Measurements from ENCODE around the gene DHX8. TPM values are rescaled to one million over a fixed set of nuclear protein-coding genes. Genes with fewer than 3 reads are reported as not detected.

DHX8 gene
- total and polyA plus RNA-seq, 2 experiments from 2014 or later, result 33.1 to 34.4 TPM

- no peak for DNase-seq
- TF ChIP-seq EZH2 (IDR thresholded peaks at IDR 0.05; ENCODE audit: insufficient read depth, poor library complexity, severe bottlenecking), result no peak
- no peak for TF ChIP-seq EZH2phosphoT487 (IDR thresholded peaks at IDR 0.05; ENCODE audit: insufficient read depth, low read depth)
- H3K27me3 ChIP-seq (replicated peaks; ENCODE audit: insufficient read depth), result no peaks in the 10 kb centered on the region
Observed at GRCh38 chr17:43439041-43439440, 44.7 kb upstream of the DHX8 start.

GRCh38 chr17:43442711-43443110, 41.1 kb upstream of the DHX8 start:
- Histone ChIP-seq H3K27ac (peak overlapping the region; percentile 38), H3K9me2 (ENCODE audit: insufficient read depth) (no peaks in the 10 kb centered on the region), H3K4me3 (no peak overlapping the region), H4K20me1 (ENCODE audit: insufficient read depth) (no peaks in the 10 kb centered on the region), H3F3A (ENCODE audit: insufficient read depth) (peaks cover 17% of the 10 kb centered on the region), H3K4me1 (ENCODE audit: insufficient read depth) (peaks cover 13% of the 10 kb centered on the region), H3K4me2 (ENCODE audit: unreplicated experiment) (no peak overlapping the region), H2AFZ (no peak overlapping the region), H3K9ac (no peak overlapping the region), H3K79me2 (ENCODE audit: insufficient read depth) (no peaks in the 10 kb centered on the region), H3K36me3 (ENCODE audit: low read depth) (no peaks in the 10 kb centered on the region), H3K27me3 (replicated peaks; ENCODE audit: insufficient read depth) (no peaks in the 10 kb centered on the region), H3K9me3 (ENCODE audit: low read depth) (no peaks in the 10 kb centered on the region)
- DNase-seq, result peak; percentile 86
- in situ Hi-C loops (cut with MboI), result no loop called here
- TF ChIP-seq EZH2 (IDR thresholded peaks at IDR 0.05; ENCODE audit: insufficient read depth, poor library complexity, severe bottlenecking) (no peak), EZH2phosphoT487 (IDR thresholded peaks at IDR 0.05; ENCODE audit: insufficient read depth, low read depth) (no peak)
- WGBS, 2 experiments (ENCODE audit: low coverage in 1 of 2, low lambda C conversion rate in 2 of 2, missing lambda C conversion rate in 2 of 2), result 4 to 6% methylated on average over 2 of the region's 2 CpGs

More at GRCh38 chr17:43439041-43439440, 44.7 kb upstream of the DHX8 start:
- Histone ChIP-seq H3F3A (ENCODE audit: insufficient read depth) (peaks cover 17% of the 10 kb centered on the region), H3K9me2 (ENCODE audit: insufficient read depth) (no peaks in the 10 kb centered on the region), H3K4me3 (no peak overlapping the region), H3K9ac (no peak overlapping the region), H3K27ac (no peak overlapping the region), H3K36me3 (ENCODE audit: low read depth) (no peaks in the 10 kb centered on the region), H2AFZ (no peak overlapping the region), H3K4me1 (ENCODE audit: insufficient read depth) (peaks cover 19% of the 10 kb centered on the region), H3K4me2 (ENCODE audit: unreplicated experiment) (no peak overlapping the region), H4K20me1 (ENCODE audit: insufficient read depth) (no peaks in the 10 kb centered on the region), H3K9me3 (ENCODE audit: low read depth) (no peaks in the 10 kb centered on the region), H3K79me2 (ENCODE audit: insufficient read depth) (no peaks in the 10 kb centered on the region)
- in situ Hi-C loops (cut with MboI), result no loop called here
- 70 to 83% methylated on average over 1 of the region's 1 CpG for WGBS, 2 experiments (ENCODE audit: low coverage in 1 of 2, low lambda C conversion rate in 2 of 2, missing lambda C conversion rate in 2 of 2)

GRCh38 chr17:43443381-43443780, 40.4 kb upstream of the DHX8 start:
- Histone ChIP-seq H3F3A (ENCODE audit: insufficient read depth) (peaks cover 17% of the 10 kb centered on the region), H3K36me3 (ENCODE audit: low read depth) (no peaks in the 10 kb centered on the region), H3K4me3 (no peak overlapping the region), H3K4me1 (ENCODE audit: insufficient read depth) (peaks cover 13% of the 10 kb centered on the region), H4K20me1 (ENCODE audit: insufficient read depth) (no peaks in the 10 kb centered on the region), H2AFZ (no peak overlapping the region), H3K27ac (no peak overlapping the region), H3K9me2 (ENCODE audit: insufficient read depth) (no peaks in the 10 kb centered on the region), H3K4me2 (ENCODE audit: unreplicated experiment) (no peak overlapping the region), H3K9me3 (ENCODE audit: low read depth) (no peaks in the 10 kb centered on the region), H3K27me3 (replicated peaks; ENCODE audit: insufficient read depth) (no peaks in the 10 kb centered on the region), H3K9ac (no peak overlapping the region), H3K79me2 (ENCODE audit: insufficient read depth) (no peaks in the 10 kb centered on the region)
- no peak for DNase-seq
- 78 to 84% methylated on average over 3 of the region's 3 CpGs for WGBS, 2 experiments (ENCODE audit: low coverage in 1 of 2, low lambda C conversion rate in 2 of 2, missing lambda C conversion rate in 2 of 2)
- in situ Hi-C loops (cut with MboI), result no loop called here
- no peak for TF ChIP-seq EZH2 (IDR thresholded peaks at IDR 0.05; ENCODE audit: insufficient read depth, poor library complexity, severe bottlenecking)
- TF ChIP-seq EZH2phosphoT487 (IDR thresholded peaks at IDR 0.05; ENCODE audit: insufficient read depth, low read depth), result no peak

GRCh38 chr17:43444223-43445008, 39.4 kb upstream of the DHX8 start:
- H3F3A ChIP-seq (ENCODE audit: insufficient read depth), result peaks cover 17% of the 10 kb centered on the region
- no peaks in the 10 kb centered on the region for H3K36me3 ChIP-seq (ENCODE audit: low read depth)
- H3K9me3 ChIP-seq (ENCODE audit: low read depth), result no peaks in the 10 kb centered on the region
- H3K27ac ChIP-seq, result no peak overlapping the region
- TF ChIP-seq EZH2 (IDR thresholded peaks at IDR 0.05; ENCODE audit: insufficient read depth, poor library complexity, severe bottlenecking) (no peak), EZH2phosphoT487 (IDR thresholded peaks at IDR 0.05; ENCODE audit: insufficient read depth, low read depth) (no peak)
- WGBS, 2 experiments (ENCODE audit: low coverage in 1 of 2, low lambda C conversion rate in 2 of 2, missing lambda C conversion rate in 2 of 2), result 75 to 76% methylated on average over 8 of the region's 8 CpGs
- no peak overlapping the region for H3K4me2 ChIP-seq (ENCODE audit: unreplicated experiment)
- no peaks in the 10 kb centered on the region for H3K79me2 ChIP-seq (ENCODE audit: insufficient read depth)
- H3K4me3 ChIP-seq, result no peak overlapping the region
- H3K4me1 ChIP-seq (ENCODE audit: insufficient read depth), result peaks cover 13% of the 10 kb centered on the region
- 0 out of 2 replicates have a peak overlapping the region, but pooled peaks have one; percentile 35 for H2AFZ ChIP-seq
- H3K9ac ChIP-seq, result no peak overlapping the region
- H4K20me1 ChIP-seq (ENCODE audit: insufficient read depth), result no peaks in the 10 kb centered on the region
- H3K27me3 ChIP-seq (replicated peaks; ENCODE audit: insufficient read depth), result no peaks in the 10 kb centered on the region
- DNase-seq, result no peak
- in situ Hi-C loops (cut with MboI), result no loop called here
- H3K9me2 ChIP-seq (ENCODE audit: insufficient read depth), result no peaks in the 10 kb centered on the region
